Peyer's patch (tissue), 4 donors: ENCODE data around the gene NOVA1. TPM values are rescaled to one million over a fixed set of nuclear protein-coding genes. Genes with fewer than 3 reads are reported as not detected.

ENCODE experiments used
- DNase-seq, 3 donors: peaks; one replicate each; pipeline ENCODE4 v3.0.0-alpha.2; 2017 to 2019
- H3K27ac ChIP-seq, 4 donors: fragments of 200-600 bp; sonication (generic); one replicate each; pipeline ENCODE4 v1.5.1; 2016 to 2019
- H3K27me3 ChIP-seq, 2 donors: fragments of 200-600 bp; sonication (generic); one replicate each; pipeline ENCODE4 v1.5.1; 2019
- H3K36me3 ChIP-seq, 3 donors: fragments of 200-600 bp; sonication (generic); one replicate each; pipeline ENCODE4 v1.5.1; 2016 to 2019
- H3K4me1 ChIP-seq, 4 donors: fragments of 200-600 bp; sonication (generic); one replicate each; pipeline ENCODE4 v1.5.1; 2016 to 2019
- H3K4me3 ChIP-seq, 4 donors: fragments of 200-600 bp; sonication (generic); 1 replicate in 3 of 4; 2 replicates in 1 of 4; pipeline ENCODE4 v1.5.1; 2016 to 2019; ENCODE audit warnings: mild to moderate bottlenecking in 1 of 4
- H3K9me3 ChIP-seq, 4 donors: fragments of 200-600 bp; sonication (generic); one replicate each; pipeline ENCODE4 v1.5.1; 2016 to 2019; ENCODE audit warnings: mild to moderate bottlenecking in 1 of 4
- CTCF ChIP-seq, 6 experiments: fragments of 450-650 bp in 4 of 6; fragments of 200-600 bp in 2 of 6; sonication (generic) in 1 of 6; IDR thresholded peaks; one replicate each; pipeline ENCODE4 v1.5.1; 2017 to 2019; ENCODE audit warnings: antibody characterized with exemption in 6 of 6, mild to moderate bottlenecking in 3 of 6, moderate library complexity in 1 of 6
- POLR2A ChIP-seq, 2 donors: fragments of 450-650 bp; IDR thresholded peaks; one replicate each; pipeline ENCODE4 v1.5.1; 2017; ENCODE audit warnings: antibody characterized with exemption in 2 of 2, mild to moderate bottlenecking in 2 of 2, moderate library complexity in 2 of 2
- total RNA-seq, 4 donors: library from RNA; depleted of rRNA; stranded (reverse); fragments of >200 nt; gene quantifications; one replicate each; pipeline ENCODE4 v1.1.0, GENCODE V29; 2016

NOVA1 gene
- total RNA-seq, 4 donors from 2014 or later, result 2.6 to 39.6 (median 5.8) TPM

- no peak overlapping the region for H3K27ac ChIP-seq
- H3K4me3 ChIP-seq, result no peak overlapping the region
- H3K4me1 ChIP-seq, result no peaks in the 10 kb centered on the region
- H3K9me3 ChIP-seq, result no peaks in the 10 kb centered on the region
- TF ChIP-seq POLR2A (IDR thresholded peaks at IDR 0.05) (no peak), CTCF (IDR thresholded peaks at IDR 0.05) (no peak)
- no peaks in the 10 kb centered on the region for H3K36me3 ChIP-seq
- no peaks in the 10 kb centered on the region for H3K27me3 ChIP-seq
- DNase-seq, result no peak
These were observed 59.7 kb downstream of the NOVA1 start for GRCh38 chr14:26538176-26538575.

DNA sequence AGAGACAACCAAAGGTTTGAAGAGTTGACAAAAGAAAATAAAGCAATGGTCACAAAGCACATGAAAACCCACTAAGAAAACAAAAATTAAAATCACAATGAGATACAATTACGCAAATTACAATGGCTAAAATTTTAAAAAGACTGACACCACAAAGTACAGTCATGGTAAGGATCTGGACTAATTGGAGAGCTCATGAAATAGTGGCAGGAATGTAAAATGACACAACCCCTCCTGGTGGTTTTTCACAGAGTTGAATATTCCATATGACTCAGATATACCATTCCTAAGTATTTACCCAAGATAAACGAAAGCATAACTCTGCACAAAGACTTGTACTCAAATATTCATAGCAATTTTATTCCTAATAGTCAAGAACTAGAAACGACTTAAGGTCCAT lies 65.9 kb downstream of the NOVA1 start:
- Histone ChIP-seq H3K27ac (no peak overlapping the region), H3K36me3 (no peaks in the 10 kb centered on the region), H3K27me3 (no peaks in the 10 kb centered on the region), H3K9me3 (no peaks in the 10 kb centered on the region), H3K4me3 (no peak overlapping the region), H3K4me1 (no peaks in the 10 kb centered on the region)
- no peak for DNase-seq
- TF ChIP-seq CTCF (IDR thresholded peaks at IDR 0.05) (no peak), POLR2A (IDR thresholded peaks at IDR 0.05) (no peak)

GRCh38 chr14:26528415-26529182 lies 69.2 kb downstream of the NOVA1 start:
- Histone ChIP-seq H3K27ac (no peak overlapping the region), H3K27me3 (no peaks in the 10 kb centered on the region), H3K4me3 (no peak overlapping the region), H3K9me3 (no peaks in the 10 kb centered on the region), H3K36me3 (no peaks in the 10 kb centered on the region), H3K4me1 (no peaks in the 10 kb centered on the region)
- peak in 1 of 3 donors; percentile 49 for DNase-seq
- TF ChIP-seq POLR2A (IDR thresholded peaks at IDR 0.05), result no peak
- no peak for TF ChIP-seq CTCF (IDR thresholded peaks at IDR 0.05)

GRCh38 chr14:26527095-26527494 lies 70.7 kb downstream of the NOVA1 start:
- no peaks in the 10 kb centered on the region for H3K27me3 ChIP-seq
- no peaks in the 10 kb centered on the region for H3K9me3 ChIP-seq
- H3K4me3 ChIP-seq, result no peak overlapping the region
- no peaks in the 10 kb centered on the region for H3K36me3 ChIP-seq
- DNase-seq, result no peak
- no peak overlapping the region for H3K27ac ChIP-seq
- TF ChIP-seq CTCF (IDR thresholded peaks at IDR 0.05), result no peak
- H3K4me1 ChIP-seq, result no peaks in the 10 kb centered on the region

GRCh38 chr14:26526137-26526536 lies 71.7 kb downstream of the NOVA1 start:
- Histone ChIP-seq H3K27ac (no peak overlapping the region), H3K4me1 (no peaks in the 10 kb centered on the region), H3K9me3 (no peaks in the 10 kb centered on the region), H3K4me3 (no peak overlapping the region), H3K36me3 (no peaks in the 10 kb centered on the region), H3K27me3 (no peaks in the 10 kb centered on the region)
- no peak for DNase-seq
- TF ChIP-seq CTCF (IDR thresholded peaks at IDR 0.05) (no peak), POLR2A (IDR thresholded peaks at IDR 0.05) (no peak)
